Skeletal muscle tissue (tissue), 4 donors: ENCODE results near the gene MYH14. TPM values are rescaled to one million over a fixed set of nuclear protein-coding genes. Genes with fewer than 3 reads are reported as not detected.

Experiments
- H3K27ac ChIP-seq: one replicate; pipeline ENCODE4 v1.7.0; 2013; ENCODE audit warnings: mild to moderate bottlenecking, low read depth, low read length, inconsistent platforms
- H3K27me3 ChIP-seq, 3 donors: one replicate each; pipeline ENCODE4 v1.7.0; 2013; ENCODE audit warnings: low read length in 3 of 3; ENCODE audit not compliant: control insufficient read depth in 3 of 3, insufficient read depth in 3 of 3
- H3K36me3 ChIP-seq, 3 donors: one replicate each; pipeline ENCODE4 v1.7.0; 2013; ENCODE audit warnings: low read length in 3 of 3; ENCODE audit not compliant: control insufficient read depth in 3 of 3, insufficient read depth in 3 of 3
- H3K4me1 ChIP-seq, 3 donors: one replicate each; pipeline ENCODE4 v1.7.0; 2013; ENCODE audit warnings: low read length in 3 of 3, mild to moderate bottlenecking in 3 of 3; ENCODE audit not compliant: control insufficient read depth in 3 of 3, insufficient read depth in 3 of 3
- H3K4me3 ChIP-seq, 3 donors: one replicate each; pipeline ENCODE4 v1.7.0; 2013; ENCODE audit warnings: low read length in 3 of 3
- H3K9ac ChIP-seq, 3 donors: one replicate each; pipeline ENCODE4 v1.7.0; 2013; ENCODE audit warnings: low read length in 3 of 3, mild to moderate bottlenecking in 3 of 3, moderate library complexity in 2 of 3, low read depth in 1 of 3
- H3K9me3 ChIP-seq, 3 donors: one replicate each; pipeline ENCODE4 v1.7.0; 2013; ENCODE audit warnings: low read length in 3 of 3; ENCODE audit not compliant: control insufficient read depth in 3 of 3
- total RNA-seq: library from RNA; depleted of rRNA; stranded (reverse); fragments of >200 nt; gene quantifications from one replicate; pipeline ENCODE4 v1.2.3, GENCODE V29; 2014
- donor health status: Osteomylitis.

MYH14 gene
- total RNA-seq, 1 donor from 2014 or later = 30.3 TPM

DNA sequence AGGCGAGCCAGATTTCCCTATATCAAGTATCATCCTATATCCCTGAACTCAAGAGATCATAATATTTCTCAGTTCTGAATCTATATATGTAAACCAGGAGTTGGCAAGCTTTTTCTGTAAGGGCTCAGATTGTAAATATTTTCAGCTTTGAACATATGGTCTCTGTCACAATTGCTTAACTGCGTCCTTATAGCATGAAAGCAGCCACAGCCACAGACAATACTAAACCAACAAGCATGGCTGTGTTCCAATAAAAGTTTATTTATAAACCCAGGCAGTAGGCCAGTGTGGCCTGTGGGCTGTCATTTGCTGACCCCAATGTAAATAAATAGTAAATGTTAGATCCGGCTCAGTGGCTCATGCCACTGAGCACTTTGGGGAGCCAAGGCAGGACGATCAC, 12.2 kb upstream of the MYH14 start:
- Histone ChIP-seq H3K4me3 (no peak overlapping the region), H3K36me3 (no peaks in the 10 kb centered on the region), H3K9me3 (no peaks in the 10 kb centered on the region), H3K4me1 (peaks cover 2 to 7% (median 3%) of the 10 kb centered on the region in 3 donors), H3K9ac (peak overlapping the region in 2 of 3 donors; percentile 5 to 19), H3K27me3 (no peaks in the 10 kb centered on the region), H3K27ac (peak overlapping the region; percentile 25)

DNA sequence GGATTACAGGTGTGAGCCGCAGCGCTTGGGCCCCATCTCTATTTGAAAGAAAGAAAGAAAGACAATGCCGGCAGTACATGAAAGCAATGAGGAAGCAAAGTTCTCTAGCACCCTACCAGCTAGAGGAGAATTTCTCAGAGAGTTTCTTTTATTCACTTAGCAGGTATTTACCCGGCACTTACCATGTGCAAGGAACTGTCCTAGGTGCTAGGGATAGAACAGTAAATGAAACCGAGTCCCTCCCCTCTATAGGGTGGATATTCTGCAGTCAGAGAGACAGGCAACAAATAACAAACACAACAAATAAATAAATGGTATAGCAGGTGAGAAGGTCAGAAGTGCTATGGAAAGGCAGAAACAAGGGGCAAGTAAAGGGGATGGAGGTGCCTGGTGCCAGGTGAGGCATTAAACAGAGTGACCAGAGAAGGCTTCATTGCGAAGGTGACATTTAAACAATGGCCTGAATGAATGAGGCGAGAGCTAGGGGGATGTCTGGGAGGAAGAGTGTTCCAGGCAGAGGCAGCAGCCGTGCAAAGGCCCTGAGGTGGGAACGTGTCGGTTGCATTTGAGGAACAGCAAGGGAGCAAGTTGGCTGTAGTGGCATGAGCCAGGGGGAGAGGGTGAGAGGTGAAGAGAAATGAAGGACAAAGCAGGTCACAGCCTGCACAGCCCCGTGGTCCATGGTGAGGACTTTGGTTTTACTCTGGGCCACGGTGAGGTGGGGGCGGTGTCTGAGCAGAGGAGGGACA, 10.8 kb upstream of the MYH14 start:
- peaks cover 2 to 7% (median 3%) of the 10 kb centered on the region in 3 donors for H3K4me1 ChIP-seq

DNA sequence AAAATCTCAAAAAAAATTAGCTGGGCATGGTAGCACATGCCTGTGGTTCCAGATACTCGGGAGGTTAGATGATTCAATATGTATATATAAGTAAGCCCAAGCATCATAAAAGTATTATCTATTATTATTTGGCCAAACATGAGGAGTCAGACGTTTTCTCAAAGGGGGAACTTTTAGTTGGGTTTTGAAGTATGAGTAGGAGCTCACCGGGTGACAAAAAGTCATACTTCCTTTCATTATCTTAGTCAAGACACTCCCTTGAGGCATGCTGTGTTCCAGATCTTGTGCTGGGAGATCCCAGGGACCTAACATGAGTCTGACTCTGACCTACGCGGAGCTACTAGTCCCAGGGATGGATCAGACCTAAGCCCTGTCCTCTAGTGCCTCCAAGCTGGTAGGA, 8.2 kb upstream of the MYH14 start:
- H3K9me3 ChIP-seq = no peaks in the 10 kb centered on the region
- no peaks in the 10 kb centered on the region for H3K36me3 ChIP-seq
- H3K4me3 ChIP-seq = no peak overlapping the region
- H3K9ac ChIP-seq = no peak overlapping the region
- H3K27ac ChIP-seq = no peak overlapping the region
- H3K4me1 ChIP-seq = peaks cover 15 to 25% (median 19%) of the 10 kb centered on the region in 3 donors
- no peaks in the 10 kb centered on the region for H3K27me3 ChIP-seq

More for the DNA sequence above, 10.8 kb upstream of the MYH14 start:
- H3K36me3 ChIP-seq = no peaks in the 10 kb centered on the region
- H3K9ac ChIP-seq = no peak overlapping the region
- no peaks in the 10 kb centered on the region for H3K9me3 ChIP-seq
- H3K27ac ChIP-seq = no peak overlapping the region
- H3K27me3 ChIP-seq = no peaks in the 10 kb centered on the region
- H3K4me3 ChIP-seq = no peak overlapping the region

- Histone ChIP-seq H3K9ac (no peak overlapping the region), H3K27ac (no peak overlapping the region), H3K27me3 (no peaks in the 10 kb centered on the region), H3K36me3 (no peaks in the 10 kb centered on the region), H3K4me1 (peaks cover 13 to 21% (median 18%) of the 10 kb centered on the region in 3 donors), H3K9me3 (no peaks in the 10 kb centered on the region), H3K4me3 (no peak overlapping the region)
These were observed 7.0 kb upstream of the MYH14 start for GRCh38 chr19:50196322-50196932.

GRCh38 chr19:50197348-50197747, 6.1 kb upstream of the MYH14 start:
- H3K36me3 ChIP-seq = no peaks in the 10 kb centered on the region
- no peak overlapping the region for H3K27ac ChIP-seq
- H3K4me1 ChIP-seq = peaks cover 13 to 18% (median 16%) of the 10 kb centered on the region in 3 donors
- no peak overlapping the region for H3K4me3 ChIP-seq
- H3K9ac ChIP-seq = no peak overlapping the region
- H3K27me3 ChIP-seq = no peaks in the 10 kb centered on the region
- no peaks in the 10 kb centered on the region for H3K9me3 ChIP-seq

- Histone ChIP-seq H3K27me3 (peaks cover 0 to 4% (median 0%) of the 10 kb centered on the region in 3 donors), H3K9ac (peak overlapping the region; percentile 29 to 77 (median 44)), H3K4me1 (peaks cover 16 to 24% (median 20%) of the 10 kb centered on the region in 3 donors), H3K27ac (peak overlapping the region; percentile 71), H3K4me3 (peak overlapping the region in 2 of 3 donors; percentile 33 to 58), H3K9me3 (no peaks in the 10 kb centered on the region), H3K36me3 (no peaks in the 10 kb centered on the region)
These were observed 4.8 kb upstream of the MYH14 start for GRCh38 chr19:50198431-50199258.

GRCh38 chr19:50199259-50199555, 4.2 kb upstream of the MYH14 start:
- Histone ChIP-seq H3K4me3 (peak overlapping the region in 2 of 3 donors; percentile 33 to 58), H3K36me3 (no peaks in the 10 kb centered on the region), H3K9ac (peak overlapping the region; percentile 33 to 77 (median 44)), H3K9me3 (no peaks in the 10 kb centered on the region), H3K27ac (peak overlapping the region; percentile 71), H3K4me1 (peaks cover 19 to 25% (median 22%) of the 10 kb centered on the region in 3 donors), H3K27me3 (peaks cover 0 to 10% (median 2%) of the 10 kb centered on the region in 3 donors)

DNA sequence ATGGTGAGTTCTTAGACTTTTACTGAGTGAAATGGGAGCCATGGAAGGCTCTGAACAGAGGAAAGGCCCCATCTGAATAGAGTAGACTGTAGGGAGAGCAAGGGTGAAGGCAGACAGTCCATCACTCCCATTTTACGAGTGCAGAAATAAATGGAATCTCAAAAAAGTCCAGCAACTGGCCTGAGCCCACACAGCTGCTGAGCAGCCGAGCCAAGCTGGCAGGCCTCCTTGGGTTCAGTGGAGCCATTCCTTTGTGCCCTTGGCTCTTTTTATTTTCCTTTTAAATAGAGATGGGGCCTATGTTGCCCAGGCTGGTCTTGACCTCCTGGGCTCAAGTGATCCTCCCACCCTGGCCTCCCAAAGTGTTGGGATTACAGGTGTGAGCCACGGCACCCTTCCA, 1.0 kb upstream of the MYH14 start:
- Histone ChIP-seq H3K36me3 (no peaks in the 10 kb centered on the region), H3K27ac (peak overlapping the region; percentile 66), H3K9me3 (no peaks in the 10 kb centered on the region), H3K4me1 (peaks cover 24 to 37% (median 29%) of the 10 kb centered on the region in 3 donors), H3K9ac (peak overlapping the region in 1 of 3 donors; percentile 25), H3K4me3 (no peak overlapping the region), H3K27me3 (peaks cover 0 to 24% (median 2%) of the 10 kb centered on the region in 3 donors)

DNA sequence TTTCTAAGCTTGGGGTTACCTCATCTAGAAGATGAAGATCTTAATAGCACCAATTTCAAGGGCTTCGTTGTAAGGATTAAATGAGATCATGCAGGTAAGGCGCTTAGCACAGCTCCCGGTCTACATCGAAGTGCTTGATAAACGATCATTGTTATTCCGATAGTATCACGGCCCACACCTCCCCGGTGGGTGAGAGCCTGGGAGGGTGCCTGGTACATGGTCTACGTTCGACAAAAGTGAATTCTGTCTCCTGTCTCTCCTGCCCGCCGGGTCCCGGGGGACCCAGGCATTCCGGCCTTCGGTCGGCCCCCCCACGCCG, 501 bp upstream of the MYH14 start:
- Histone ChIP-seq H3K9ac (peak overlapping the region; percentile 70 to 85 (median 74)), H3K27me3 (peaks cover 0 to 24% (median 2%) of the 10 kb centered on the region in 3 donors), H3K36me3 (no peaks in the 10 kb centered on the region), H3K4me1 (peaks cover 24 to 37% (median 29%) of the 10 kb centered on the region in 3 donors), H3K9me3 (no peaks in the 10 kb centered on the region), H3K4me3 (peak overlapping the region; percentile 56 to 66 (median 66)), H3K27ac (peak overlapping the region; percentile 66)
